Neural cell (in vitro differentiated cells): ENCODE data around the gene ERH. TPM values are rescaled to one million over a fixed set of nuclear protein-coding genes. Genes with fewer than 3 reads are reported as not detected.

Source experiments
- H2AFZ ChIP-seq: fragments of 200-600, 300-800 bp; sonication (generic), shearing (Covaris generic); 2 replicates; pipeline ENCODE4 v1.6.0; 2014; ENCODE audit warnings: low read depth, mild to moderate bottlenecking, antibody characterized with exemption, low read length, moderate library complexity
- H3F3A ChIP-seq: fragments of 200-600 bp; shearing (Covaris generic); 2 replicates; pipeline ENCODE4 v1.6.1; 2016; ENCODE audit warnings: mild to moderate bottlenecking, moderate library complexity, mixed read lengths, antibody characterized with exemption, low read length; ENCODE audit not compliant: insufficient read depth, poor library complexity, severe bottlenecking
- H3K27ac ChIP-seq: fragments of 200-600, 300-800 bp; sonication (generic), shearing (Covaris generic); 2 replicates; pipeline ENCODE4 v1.5.1; 2014; ENCODE audit warnings: mild to moderate bottlenecking, low read length, moderate library complexity
- H3K27me3 ChIP-seq: fragments of 300-800, 200-600 bp; sonication (generic), shearing (Covaris generic); 2 replicates; pipeline ENCODE4 v1.6.0; 2014; ENCODE audit warnings: mild to moderate bottlenecking, low read depth, low read length, moderate library complexity; ENCODE audit not compliant: insufficient read depth
- H3K36me3 ChIP-seq: fragments of 300-800, 200-600 bp; sonication (generic), shearing (Covaris generic); 2 replicates; pipeline ENCODE4 v1.5.1; 2014; ENCODE audit warnings: mild to moderate bottlenecking, antibody characterized with exemption, low read length, moderate library complexity; ENCODE audit not compliant: insufficient read depth
- H3K4me2 ChIP-seq: fragments of 300-800, 200-600 bp; sonication (generic), shearing (Covaris generic); 2 replicates; pipeline ENCODE4 v1.6.0; 2014; ENCODE audit warnings: mild to moderate bottlenecking, low read length
- H3K4me3 ChIP-seq: fragments of 300-800, 200-600 bp; sonication (generic), shearing (Covaris generic); 2 replicates; pipeline ENCODE4 v1.5.1; 2014; ENCODE audit warnings: mild to moderate bottlenecking, low read length, moderate library complexity
- H3K79me2 ChIP-seq: fragments of 200-600 bp; shearing (Covaris generic); replicated peaks from 2 replicates; pipeline ENCODE4 v1.6.0; 2014; ENCODE audit warnings: mild to moderate bottlenecking, low read length, moderate library complexity; ENCODE audit not compliant: insufficient read depth
- H3K9ac ChIP-seq: fragments of 300-800, 200-600 bp; sonication (generic), shearing (Covaris generic); 2 replicates; pipeline ENCODE4 v1.6.1; 2016; ENCODE audit warnings: mild to moderate bottlenecking, low read length, mixed read lengths
- H3K9me2 ChIP-seq: fragments of 200-600 bp; shearing (Covaris generic); 2 replicates; pipeline ENCODE4 v1.6.1; 2016; ENCODE audit warnings: mild to moderate bottlenecking, low read length, mixed read lengths; ENCODE audit not compliant: insufficient read depth
- H3K9me3 ChIP-seq: fragments of 200-600, 300-800 bp; sonication (generic), shearing (Covaris generic); 2 replicates; pipeline ENCODE4 v1.6.1; 2016; ENCODE audit warnings: mild to moderate bottlenecking, mixed run types, low read length, moderate library complexity, mixed read lengths
- H4K20me1 ChIP-seq: fragments of 200-600 bp; shearing (Covaris generic); 2 replicates; pipeline ENCODE4 v1.6.1; 2016; ENCODE audit warnings: mild to moderate bottlenecking, mixed run types; ENCODE audit not compliant: insufficient read depth
- EP300 ChIP-seq: fragments of 450-650 bp; conservative IDR thresholded peaks from 2 replicates; pipeline ENCODE4 v1.6.1; 2014; ENCODE audit warnings: antibody characterized with exemption, mild to moderate bottlenecking, moderate library complexity; ENCODE audit not compliant: poor library complexity, severe bottlenecking
- EZH2 ChIP-seq: fragments of 200-600, 300-800 bp; shearing (Covaris generic), sonication (generic); IDR thresholded peaks from 2 replicates; pipeline ENCODE4 v1.6.1; 2014; ENCODE audit warnings: antibody characterized with exemption, low read length, borderline replicate concordance, mild to moderate bottlenecking; ENCODE audit not compliant: insufficient read depth, poor library complexity, severe bottlenecking
- MXI1 ChIP-seq: fragments of 450-650 bp; conservative IDR thresholded peaks from 2 replicates; pipeline ENCODE4 v1.6.1; 2014; ENCODE audit warnings: antibody characterized with exemption, mild to moderate bottlenecking; ENCODE audit not compliant: poor library complexity, severe bottlenecking
- POLR2AphosphoS5 ChIP-seq: IDR thresholded peaks from 2 replicates; pipeline ENCODE4 v1.6.1; 2012
- RAD21 ChIP-seq: fragments of 450-650 bp; conservative IDR thresholded peaks from 2 replicates; pipeline ENCODE4 v1.6.1; 2014; ENCODE audit warnings: antibody characterized with exemption, mild to moderate bottlenecking, moderate library complexity
- REST ChIP-seq: IDR thresholded peaks from 2 replicates; pipeline ENCODE4 v1.6.1; 2012; ENCODE audit warnings: borderline replicate concordance
- SMC3 ChIP-seq: fragments of 450-650 bp; conservative IDR thresholded peaks from 2 replicates; pipeline ENCODE4 v1.6.1; 2014; ENCODE audit warnings: antibody characterized with exemption, mild to moderate bottlenecking, moderate library complexity; ENCODE audit not compliant: poor library complexity
- TAF1 ChIP-seq: IDR thresholded peaks from 2 replicates; pipeline ENCODE4 v1.6.1; 2012; ENCODE audit warnings: low read depth
- polyA plus RNA-seq: library from polyadenylated mRNA; depleted of rRNA; stranded (reverse); fragments of >200 nt; gene quantifications from 2 replicates; pipeline ENCODE4 v1.2.3, GENCODE V29; 2014
- TF ChIP-seq, protein P1 (sequence below): fragments of 450-650 bp; IDR thresholded peaks from 2 replicates; pipeline ENCODE4 v1.5.1; 2014; ENCODE audit warnings: antibody characterized with exemption, mild to moderate bottlenecking, moderate library complexity; ENCODE audit not compliant: poor library complexity, severe bottlenecking

Gene ERH
- polyA plus RNA-seq, 1 donor from 2014 or later = 480 TPM

DNA sequence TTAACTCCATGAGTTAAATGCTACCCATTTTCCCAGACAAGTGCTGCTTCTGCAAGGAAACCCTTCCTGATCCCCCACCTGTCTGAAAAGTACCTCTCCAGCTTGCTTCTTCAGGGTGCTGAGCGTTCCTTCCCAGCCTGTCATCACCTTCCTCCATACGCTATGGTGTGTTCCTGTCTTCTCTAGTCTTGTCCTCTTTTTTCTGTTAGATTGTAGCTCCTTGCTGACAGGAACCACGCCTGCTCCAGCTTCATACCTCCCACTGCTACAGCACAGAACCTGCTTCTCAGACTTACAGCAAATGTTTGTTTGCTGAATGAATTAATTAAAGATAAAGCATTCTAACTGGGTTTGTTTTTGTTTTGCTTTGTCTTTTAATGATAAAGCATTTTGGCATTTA lies 39.1 kb downstream of the ERH start:
- Histone ChIP-seq H3K27ac (no peak overlapping the region), H3K9me2 (no peaks in the 10 kb centered on the region), H3K27me3 (no peaks in the 10 kb centered on the region), H3K79me2 (no peaks in the 10 kb centered on the region), H3K36me3 (no peaks in the 10 kb centered on the region), H3K9me3 (no peaks in the 10 kb centered on the region), H3K4me2 (no peak overlapping the region), H4K20me1 (no peaks in the 10 kb centered on the region), H3F3A (no peaks in the 10 kb centered on the region), H3K4me3 (no peak overlapping the region), H2AFZ (no peak overlapping the region), H3K9ac (no peak overlapping the region)
- TF ChIP-seq SMC3 = no peak
- TF ChIP-seq TAF1 = no peak
- TF ChIP-seq, protein P1, sequence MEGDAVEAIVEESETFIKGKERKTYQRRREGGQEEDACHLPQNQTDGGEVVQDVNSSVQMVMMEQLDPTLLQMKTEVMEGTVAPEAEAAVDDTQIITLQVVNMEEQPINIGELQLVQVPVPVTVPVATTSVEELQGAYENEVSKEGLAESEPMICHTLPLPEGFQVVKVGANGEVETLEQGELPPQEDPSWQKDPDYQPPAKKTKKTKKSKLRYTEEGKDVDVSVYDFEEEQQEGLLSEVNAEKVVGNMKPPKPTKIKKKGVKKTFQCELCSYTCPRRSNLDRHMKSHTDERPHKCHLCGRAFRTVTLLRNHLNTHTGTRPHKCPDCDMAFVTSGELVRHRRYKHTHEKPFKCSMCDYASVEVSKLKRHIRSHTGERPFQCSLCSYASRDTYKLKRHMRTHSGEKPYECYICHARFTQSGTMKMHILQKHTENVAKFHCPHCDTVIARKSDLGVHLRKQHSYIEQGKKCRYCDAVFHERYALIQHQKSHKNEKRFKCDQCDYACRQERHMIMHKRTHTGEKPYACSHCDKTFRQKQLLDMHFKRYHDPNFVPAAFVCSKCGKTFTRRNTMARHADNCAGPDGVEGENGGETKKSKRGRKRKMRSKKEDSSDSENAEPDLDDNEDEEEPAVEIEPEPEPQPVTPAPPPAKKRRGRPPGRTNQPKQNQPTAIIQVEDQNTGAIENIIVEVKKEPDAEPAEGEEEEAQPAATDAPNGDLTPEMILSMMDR = no peak
- TF ChIP-seq REST = no peak
- TF ChIP-seq MXI1 = no peak
- TF ChIP-seq EZH2 = no peak
- no peak for TF ChIP-seq POLR2AphosphoS5
- TF ChIP-seq RAD21 = no peak
- TF ChIP-seq EP300 = no peak

GRCh38 chr14:69358233-69358963 lies 39.7 kb downstream of the ERH start:
- Histone ChIP-seq H3K79me2 (no peaks in the 10 kb centered on the region), H3K4me2 (no peak overlapping the region), H3K4me3 (no peak overlapping the region), H3K9me3 (no peaks in the 10 kb centered on the region), H4K20me1 (no peaks in the 10 kb centered on the region), H3K36me3 (no peaks in the 10 kb centered on the region), H3K9me2 (no peaks in the 10 kb centered on the region), H2AFZ (no peak overlapping the region), H3K9ac (no peak overlapping the region), H3K27ac (no peak overlapping the region), H3F3A (no peaks in the 10 kb centered on the region), H3K27me3 (no peaks in the 10 kb centered on the region)
- TF ChIP-seq, protein P1 = no peak
- TF ChIP-seq POLR2AphosphoS5 (no peak), RAD21 (no peak), SMC3 (no peak), MXI1 (no peak), EZH2 (no peak), TAF1 (no peak), EP300 (no peak), REST (no peak)
